Amniotic epithelial cell (primary cell): Measurements from ENCODE around the gene VTCN1.
"Not testable (repeated sequence)": the region's sequence is repeated elsewhere in the genome, so short reads cannot be mapped to it uniquely, and the experiment has no call there.

ENCODE experiments used
- DNase-seq: peaks from one replicate; pipeline ENCODE4 v3.0.0-alpha.2; 2010; ENCODE audit warnings: low read depth

Gene VTCN1

GRCh38 chr1:117123274-117123673 is 87.5 kb downstream of the VTCN1 start:
- no peak for DNase-seq

- DNase-seq = no peak
These were observed 88.2 kb downstream of the VTCN1 start for GRCh38 chr1:117122330-117123025.

GRCh38 chr1:117121589-117122329 is 89.0 kb downstream of the VTCN1 start, which contains the start of gene TRIM45:
Gene TRIM45 (minus strand): TSS chr1:117121749. CDS start chr1:117121201, 548 bp downstream.
- peak; percentile 95 for DNase-seq

GRCh38 chr1:117120774-117121588 is 89.7 kb downstream of the VTCN1 start:
- peak; percentile 38 for DNase-seq

- DNase-seq = not testable (repeated sequence)
These were observed 91.6 kb downstream of the VTCN1 start for GRCh38 chr1:117119144-117119543.

- no peak for DNase-seq
These were observed 92.6 kb downstream of the VTCN1 start for GRCh38 chr1:117118137-117118536.

GRCh38 chr1:117117697-117118096 is 93.0 kb downstream of the VTCN1 start:
- DNase-seq = no peak

GRCh38 chr1:117116784-117117130 is 94.0 kb downstream of the VTCN1 start:
- DNase-seq = no peak

- no peak for DNase-seq
These were observed 94.5 kb downstream of the VTCN1 start for GRCh38 chr1:117116090-117116783.

GRCh38 chr1:117114877-117115276 is 95.8 kb downstream of the VTCN1 start:
- no peak for DNase-seq

- DNase-seq = no peak
These were observed 97.5 kb downstream of the VTCN1 start for GRCh38 chr1:117113199-117113598.

GRCh38 chr1:117112047-117112717 is 98.5 kb downstream of the VTCN1 start:
- DNase-seq = no peak

GRCh38 chr1:117110774-117111173 is 100.0 kb downstream of the VTCN1 start:
- DNase-seq = peak; percentile 11

GRCh38 chr1:117107364-117107763 is 103.4 kb downstream of the VTCN1 start:
- no peak for DNase-seq

- peak; percentile 31 for DNase-seq
These were observed 104.2 kb downstream of the VTCN1 start for GRCh38 chr1:117106478-117106877.

- DNase-seq = no peak
These were observed 105.0 kb downstream of the VTCN1 start for GRCh38 chr1:117105722-117106121.

- DNase-seq = no peak
These were observed 105.7 kb downstream of the VTCN1 start for GRCh38 chr1:117104986-117105385.

GRCh38 chr1:117101858-117102257 is 108.9 kb downstream of the VTCN1 start:
- not testable (repeated sequence) for DNase-seq

- DNase-seq = no peak
These were observed 109.4 kb downstream of the VTCN1 start for GRCh38 chr1:117101334-117101733.

- DNase-seq = no peak
These were observed 112.3 kb downstream of the VTCN1 start for GRCh38 chr1:117098287-117098890.

GRCh38 chr1:117097443-117097842 is 113.3 kb downstream of the VTCN1 start:
- DNase-seq = no peak
